AG04449 (cell line): ENCODE measurements around the gene PTPN4.

Experiments
- CTCF ChIA-PET: fragments of 350-600 bp; formaldehyde crosslinking; extraction: SDS; loops from one replicate; lab custom pipeline; 2021; ENCODE audit warnings: antibody characterized with exemption; lab: Yijun Ruan, JAX
- POLR2A ChIA-PET: fragments of 400-600, 350-600 bp; formaldehyde crosslinking; extraction: SDS; loops from one replicate; lab custom pipeline; 2020; ENCODE audit warnings: antibody characterized with exemption, inconsistent platforms; lab: Yijun Ruan, JAX
- DNase-seq: peaks from one replicate; pipeline ENCODE4 v3.0.0-alpha.2; 2010; ENCODE audit warnings: low read depth, low spot score
- H3K4me3 ChIP-seq: 2 replicates; pipeline ENCODE4 v1.5.1; 2011; ENCODE audit warnings: low read depth, mild to moderate bottlenecking, control low read depth, low read length
- CTCF ChIP-seq: IDR thresholded peaks from one replicate; pipeline ENCODE4 v1.5.1; 2011; ENCODE audit warnings: mild to moderate bottlenecking, moderate library complexity, low read length, control low read depth, inconsistent platforms; ENCODE audit not compliant: insufficient read depth; ENCODE audit errors: missing control alignments

Gene PTPN4

GRCh38 chr2:119721904-119722303 is 37.8 kb upstream of the PTPN4 start:
- no peak for DNase-seq
- no peak overlapping the region for H3K4me3 ChIP-seq
- TF ChIP-seq CTCF, result no peak
- ChIA-PET CTCF (interaction anchor here (0.8 kb wide), 1 partner anchor 19 kb away, joined by 3 read pairs; no protein-coding TSS in a partner anchor), POLR2A (no interaction called here)

DNA sequence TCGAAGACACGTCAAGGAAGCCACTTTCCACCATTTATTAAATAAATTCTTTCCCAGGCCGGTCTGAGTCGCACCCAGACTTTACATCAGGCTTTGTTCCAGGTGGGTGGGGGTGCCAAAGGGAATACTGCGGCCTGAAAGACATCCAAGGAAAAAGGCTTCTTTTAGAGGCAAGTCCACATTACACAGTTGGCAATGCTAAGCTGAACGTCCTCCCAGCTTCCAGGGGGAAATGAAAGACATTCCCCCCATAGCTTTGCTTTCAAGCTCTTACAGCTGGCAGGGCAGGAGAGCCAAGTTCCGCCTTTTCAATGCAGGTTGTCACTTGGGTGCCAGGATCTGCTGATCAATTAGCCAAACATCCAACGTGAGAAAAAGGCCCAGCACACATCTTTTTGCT is 36.5 kb upstream of the PTPN4 start:
- CTCF ChIA-PET, result no interaction called here
- no peak overlapping the region for H3K4me3 ChIP-seq
- no peak for DNase-seq
- TF ChIP-seq CTCF, result no peak
- POLR2A ChIA-PET, result no interaction called here

- H3K4me3 ChIP-seq, result no peak overlapping the region
- TF ChIP-seq CTCF, result no peak
- CTCF ChIA-PET, result interaction anchor here (1.0 kb wide), 1 partner anchor 21 kb away, joined by 3 read pairs; no protein-coding TSS in a partner anchor
- POLR2A ChIA-PET, result no interaction called here
- DNase-seq, result no peak
Measured at GRCh38 chr2:119723784-119724467, 35.8 kb upstream of the PTPN4 start.

DNA sequence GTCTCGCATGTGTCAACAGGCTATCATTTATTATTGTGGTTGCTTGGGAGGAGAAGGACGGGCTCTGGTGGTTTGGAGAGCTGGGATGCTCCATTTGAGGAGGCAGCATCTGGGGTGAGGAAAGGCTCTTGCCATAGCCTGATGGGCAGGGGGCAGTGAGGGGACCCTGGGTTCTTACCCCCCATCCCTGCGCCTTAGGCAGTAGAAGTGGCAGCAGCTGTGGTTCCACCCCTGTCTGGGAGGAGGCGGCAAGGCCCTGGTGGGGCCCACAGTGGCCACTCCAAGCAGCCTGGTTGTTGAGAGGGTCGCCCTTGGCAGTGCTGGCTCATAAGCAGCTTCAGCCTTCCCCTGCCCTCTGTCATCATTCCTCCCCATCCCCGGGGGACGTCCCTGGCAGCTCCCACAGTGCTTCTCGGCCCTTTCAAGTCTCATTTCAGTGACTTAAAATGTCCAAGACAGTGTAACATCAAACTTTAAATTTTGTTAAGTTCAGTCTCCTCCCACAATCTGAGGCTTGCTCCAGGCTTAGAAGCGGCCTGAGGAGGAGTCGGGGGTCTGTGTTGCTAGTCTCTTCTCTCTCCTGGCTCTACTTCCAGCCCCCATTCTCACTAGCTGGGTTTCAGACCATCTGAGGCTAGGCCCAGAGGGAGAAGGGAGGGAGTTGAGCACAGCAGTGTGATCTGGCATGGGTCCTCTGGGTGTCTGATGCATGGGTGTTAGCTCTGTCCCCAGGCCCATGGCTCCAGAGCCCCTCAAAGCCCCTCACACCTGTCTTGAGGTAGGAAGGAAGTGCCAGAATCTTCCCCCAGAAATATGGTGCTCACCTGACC is 34.9 kb upstream of the PTPN4 start:
- ChIA-PET CTCF (interaction anchor here (1.0 kb wide), 1 partner anchor 22 kb away, joined by 3 read pairs; no protein-coding TSS in a partner anchor), POLR2A (no interaction called here)
- DNase-seq, result no peak
- TF ChIP-seq CTCF, result no peak
- H3K4me3 ChIP-seq, result no peak overlapping the region

- no peak for DNase-seq
- POLR2A ChIA-PET, result no interaction called here
- CTCF ChIA-PET, result no interaction called here
- TF ChIP-seq CTCF, result no peak
- H3K4me3 ChIP-seq, result no peak overlapping the region
Measured at GRCh38 chr2:119727493-119727892, 32.2 kb upstream of the PTPN4 start.

GRCh38 chr2:119728421-119728820 is 31.3 kb upstream of the PTPN4 start:
- ChIA-PET CTCF (interaction anchor here (0.5 kb wide), 1 partner anchor 25 kb away, joined by 3 read pairs; no protein-coding TSS in a partner anchor), POLR2A (no interaction called here)
- TF ChIP-seq CTCF, result no peak
- DNase-seq, result no peak
- no peak overlapping the region for H3K4me3 ChIP-seq
